OCI-LY1 (cell line): Measurements from ENCODE around the gene MANBA.

Experiments
- H2AFZ ChIP-seq: fragments of 200-600 bp; sonication (generic), shearing (Covaris generic); 2 replicates; pipeline ENCODE4 v1.6.0; 2014; ENCODE audit warnings: antibody characterized with exemption, mild to moderate bottlenecking, low read length
- H3F3A ChIP-seq: fragments of 200-600 bp; sonication (generic), shearing (Covaris generic); 2 replicates; pipeline ENCODE4 v1.6.0; 2014; ENCODE audit warnings: mild to moderate bottlenecking, antibody characterized with exemption, low read length, moderate library complexity; ENCODE audit not compliant: insufficient read depth
- H3K27ac ChIP-seq: fragments of 200-600 bp; sonication (generic); 2 replicates; pipeline ENCODE4 v1.5.1; 2014; ENCODE audit warnings: low read length, mixed run types, mild to moderate bottlenecking, low read depth; ENCODE audit not compliant: poor library complexity, severe bottlenecking
- H3K27me3 ChIP-seq: fragments of 200-600 bp; sonication (generic); 2 replicates; pipeline ENCODE4 v1.6.0; 2014; ENCODE audit warnings: antibody characterized with exemption, mild to moderate bottlenecking, low read length, moderate library complexity; ENCODE audit not compliant: insufficient read depth
- H3K36me3 ChIP-seq: fragments of 200-600 bp; sonication (generic); 2 replicates; pipeline ENCODE4 v1.6.1; 2014; ENCODE audit warnings: mild to moderate bottlenecking, antibody characterized with exemption, low read length, moderate library complexity, mixed read lengths; ENCODE audit not compliant: insufficient read depth
- H3K4me1 ChIP-seq: fragments of 200-600 bp; sonication (generic); 2 replicates; pipeline ENCODE4 v1.5.1; 2014; ENCODE audit warnings: mild to moderate bottlenecking, low read length, moderate library complexity; ENCODE audit not compliant: insufficient read depth, severe bottlenecking
- H3K4me2 ChIP-seq: fragments of 200-600 bp; sonication (generic), shearing (Covaris generic); 2 replicates; pipeline ENCODE4 v1.6.1; 2014; ENCODE audit warnings: low read length
- H3K4me3 ChIP-seq: fragments of 200-600 bp; sonication (generic); 2 replicates; pipeline ENCODE4 v1.5.1; 2014; ENCODE audit warnings: low read length, low read depth, mild to moderate bottlenecking, mixed read lengths; ENCODE audit not compliant: poor library complexity, severe bottlenecking
- H3K79me2 ChIP-seq: fragments of 200-600 bp; shearing (Covaris generic); 2 replicates; pipeline ENCODE4 v1.6.1; 2016; ENCODE audit warnings: mixed run types, low read length, mixed read lengths; ENCODE audit not compliant: insufficient read depth
- H3K9ac ChIP-seq: fragments of 200-600 bp; sonication (generic), shearing (Covaris generic); 2 replicates; pipeline ENCODE4 v1.6.1; 2014; ENCODE audit warnings: mild to moderate bottlenecking, low read length, mixed read lengths
- H3K9me2 ChIP-seq: fragments of 200-600 bp; sonication (generic), shearing (Covaris generic); 2 replicates; pipeline ENCODE4 v1.6.1; 2014; ENCODE audit warnings: low read depth, mild to moderate bottlenecking, low read length, mixed read lengths
- H3K9me3 ChIP-seq: fragments of 200-600 bp; shearing (Covaris generic); 2 replicates; pipeline ENCODE4 v1.6.1; 2014; ENCODE audit warnings: low read length, mixed read lengths
- H4K20me1 ChIP-seq: fragments of 200-600 bp; sonication (generic), shearing (Covaris generic); 2 replicates; pipeline ENCODE4 v1.6.0; 2016; ENCODE audit warnings: mild to moderate bottlenecking, low read length; ENCODE audit not compliant: insufficient read depth
- CTCF ChIP-seq: fragments of 200-600 bp; sonication (generic), shearing (Covaris generic); IDR thresholded peaks from 2 replicates; pipeline ENCODE4 v1.5.1; 2017; ENCODE audit warnings: mild to moderate bottlenecking, antibody characterized with exemption, low read length, moderate library complexity, mixed read lengths
- EZH2 ChIP-seq: fragments of 200-600 bp; sonication (generic), shearing (Covaris generic); IDR thresholded peaks from 2 replicates; pipeline ENCODE4 v1.8.0; 2017; ENCODE audit warnings: borderline replicate concordance, mixed run types, mild to moderate bottlenecking, antibody characterized with exemption, low read length, moderate library complexity, mixed read lengths

MANBA gene

DNA sequence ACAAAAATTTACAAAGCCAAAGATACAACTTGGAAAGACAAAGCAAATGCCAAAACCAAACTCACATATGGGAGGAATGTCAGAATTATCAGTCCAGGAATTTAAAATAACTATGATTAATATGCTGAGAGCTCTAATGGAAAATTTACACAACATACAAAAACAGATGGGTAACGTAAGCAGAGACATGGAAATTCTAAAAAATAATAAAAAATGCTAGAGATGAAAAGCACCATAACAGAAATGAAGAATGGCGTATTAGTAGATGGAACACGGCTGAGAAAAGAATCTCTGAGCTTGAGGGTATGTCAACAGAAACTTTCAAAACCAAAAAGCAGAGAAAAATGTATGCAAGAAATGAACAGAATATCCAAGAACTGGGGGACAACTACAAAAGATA is 4.1 kb upstream of the MANBA start:
- H3K9ac ChIP-seq: no peak overlapping the region
- no peaks in the 10 kb centered on the region for H3K9me3 ChIP-seq
- H3K79me2 ChIP-seq: peaks cover 2% of the 10 kb centered on the region
- H3K36me3 ChIP-seq: no peaks in the 10 kb centered on the region
- no peak overlapping the region for H3K27ac ChIP-seq
- H3K9me2 ChIP-seq: no peaks in the 10 kb centered on the region
- TF ChIP-seq CTCF (no peak), EZH2 (no peak)
- H2AFZ ChIP-seq: no peak overlapping the region
- no peaks in the 10 kb centered on the region for H4K20me1 ChIP-seq
- H3K27me3 ChIP-seq: no peaks in the 10 kb centered on the region
- H3F3A ChIP-seq: no peaks in the 10 kb centered on the region
- H3K4me1 ChIP-seq: peaks cover 12% of the 10 kb centered on the region
- H3K4me3 ChIP-seq: no peak overlapping the region
- no peak overlapping the region for H3K4me2 ChIP-seq

DNA sequence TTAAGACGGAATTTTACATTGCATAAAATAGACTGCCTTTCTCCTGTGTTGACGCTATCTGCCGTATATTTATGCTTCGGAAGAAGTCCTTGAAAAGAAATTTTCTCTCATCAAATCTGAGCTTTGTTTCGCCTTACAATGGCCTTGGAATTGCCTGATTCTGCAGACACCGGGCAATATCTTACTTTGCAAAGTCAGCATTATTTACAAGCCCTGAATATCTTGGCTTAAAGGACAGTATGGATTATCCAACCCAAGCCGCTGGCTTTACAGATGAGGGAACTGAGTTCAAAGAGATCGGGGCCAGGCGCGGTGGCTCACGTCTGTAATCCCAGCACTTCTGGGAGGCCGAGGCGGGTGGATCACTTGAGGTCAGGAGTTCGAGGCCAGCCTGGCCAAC is 1.1 kb upstream of the MANBA start:
- TF ChIP-seq EZH2 (no peak), CTCF (no peak)
- H4K20me1 ChIP-seq: no peaks in the 10 kb centered on the region
- H3K9me3 ChIP-seq: no peaks in the 10 kb centered on the region
- no peaks in the 10 kb centered on the region for H3K9me2 ChIP-seq
- peak overlapping the region; percentile 86 for H3K4me3 ChIP-seq
- no peaks in the 10 kb centered on the region for H3F3A ChIP-seq
- peaks cover 22% of the 10 kb centered on the region for H3K4me1 ChIP-seq
- no peak overlapping the region for H3K27ac ChIP-seq
- peaks cover 29% of the 10 kb centered on the region for H3K79me2 ChIP-seq
- peak overlapping the region; percentile 99 for H3K4me2 ChIP-seq
- H2AFZ ChIP-seq: no peak overlapping the region
- peak overlapping the region; percentile 83; the same call in 1 of the 2 replicates for H3K9ac ChIP-seq
- H3K27me3 ChIP-seq: no peaks in the 10 kb centered on the region
- no peaks in the 10 kb centered on the region for H3K36me3 ChIP-seq

DNA sequence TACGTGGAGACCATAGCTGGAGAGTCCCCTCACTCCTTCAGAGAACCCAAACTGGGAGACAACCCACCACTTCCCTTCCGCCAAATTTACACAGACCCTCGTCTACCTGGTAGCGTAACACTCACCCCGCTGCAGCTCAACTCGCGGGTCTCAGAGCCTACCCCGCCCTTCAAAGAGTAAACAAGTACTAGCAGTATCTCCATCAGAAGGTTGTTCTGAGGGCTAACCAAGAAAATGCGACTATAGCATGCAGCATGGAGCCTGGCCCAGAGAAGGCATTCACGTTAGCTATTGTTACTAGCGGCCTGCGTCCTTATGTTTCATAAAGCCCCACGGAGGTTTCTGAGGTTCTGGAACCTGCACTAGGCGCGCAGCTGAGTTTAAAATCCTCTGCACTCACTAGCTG is 531 bp upstream of the MANBA start:
- Histone ChIP-seq H3K4me2 (peak overlapping the region; percentile 99), H3K27ac (no peak overlapping the region), H3K9me2 (no peaks in the 10 kb centered on the region), H3K9me3 (no peaks in the 10 kb centered on the region), H3F3A (no peaks in the 10 kb centered on the region), H2AFZ (peak overlapping the region; percentile 99), H3K27me3 (no peaks in the 10 kb centered on the region), H3K9ac (peak overlapping the region; percentile 83), H3K36me3 (no peaks in the 10 kb centered on the region), H4K20me1 (no peaks in the 10 kb centered on the region), H3K4me1 (peaks cover 22% of the 10 kb centered on the region), H3K4me3 (peak overlapping the region; percentile 86), H3K79me2 (peaks cover 34% of the 10 kb centered on the region)
- no peak for TF ChIP-seq CTCF
- no peak for TF ChIP-seq EZH2
